IMR-90 (cell line): ENCODE results near the gene LRRC3B. TPM values are rescaled to one million over a fixed set of nuclear protein-coding genes. Genes with fewer than 3 reads are reported as not detected.

Experiments used
- ATAC-seq: fragments of 200-7000 bp; cut with Tn5 transposase; 2 replicates; pipeline ENCODE4 v1.9.1; 2020; ENCODE audit warnings: low read depth, mild to moderate bottlenecking, moderate library complexity
- BruUV-seq: library from RNA; stranded (reverse); fragments of 400-500 nt; replicated peaks from 2 replicates; lab custom pipeline; 2021; lab: Mats Ljungman, UMichigan
- CTCF ChIA-PET: fragments of 300-600 bp; formaldehyde crosslinking; extraction: SDS; loops from one replicate; lab custom pipeline; 2021; ENCODE audit warnings: antibody characterized with exemption; lab: Yijun Ruan, JAX
- POLR2A ChIA-PET: fragments of 300-600 bp; sonication (Branson Sonifier 250); formaldehyde crosslinking; loops from one replicate; lab custom pipeline; 2022; ENCODE audit warnings: antibody characterized with exemption; ENCODE audit not compliant: unreplicated experiment; lab: Charles Lee
- DNase-seq: peaks from one replicate; pipeline ENCODE4 v3.0.0; 2013
- H2AFZ ChIP-seq: replicated peaks from 2 replicates; pipeline ENCODE3; 2013; ENCODE audit warnings: low read length, mild to moderate bottlenecking; ENCODE audit not compliant: poor library complexity
- H2AK5ac ChIP-seq: 2 replicates; pipeline ENCODE4 v1.6.1; 2013; ENCODE audit warnings: low read depth, low read length, inconsistent platforms
- H2AK9ac ChIP-seq: replicated peaks from 2 replicates; pipeline ENCODE3; 2013; ENCODE audit warnings: mild to moderate bottlenecking, low read depth, low read length, moderate library complexity; ENCODE audit not compliant: poor library complexity
- H2BK120ac ChIP-seq: 2 replicates; pipeline ENCODE4 v1.6.1; 2013; ENCODE audit warnings: low read depth, low read length, inconsistent platforms
- H2BK15ac ChIP-seq: 3 replicates; pipeline ENCODE4 v1.6.1; 2013; ENCODE audit warnings: low read depth, low read length, inconsistent platforms
- H2BK20ac ChIP-seq: 2 replicates; pipeline ENCODE4 v1.6.1; 2013; ENCODE audit warnings: low read depth, mild to moderate bottlenecking, inconsistent platforms, low read length, moderate library complexity
- H2BK5ac ChIP-seq: 2 replicates; pipeline ENCODE4 v1.6.1; 2013; ENCODE audit warnings: mild to moderate bottlenecking, low read depth, low read length, inconsistent platforms; ENCODE audit not compliant: poor library complexity, severe bottlenecking
- H3K14ac ChIP-seq: replicated peaks from 2 replicates; pipeline ENCODE4 v1.6.1; 2013; ENCODE audit warnings: low read depth, low read length, inconsistent platforms
- H3K18ac ChIP-seq: 2 replicates; pipeline ENCODE4 v1.6.1; 2013; ENCODE audit warnings: low read depth, low read length, control low read depth
- H3K23ac ChIP-seq: 2 replicates; pipeline ENCODE4 v1.6.1; 2013; ENCODE audit warnings: low read depth, low read length, inconsistent platforms
- H3K27ac ChIP-seq: 2 replicates; pipeline ENCODE4 v1.5.1; 2013; ENCODE audit warnings: mild to moderate bottlenecking, control low read depth, low read length; ENCODE audit not compliant: insufficient read depth
- H3K27me3 ChIP-seq: 2 replicates; pipeline ENCODE4 v1.6.1; 2013; ENCODE audit warnings: low read length; ENCODE audit not compliant: control insufficient read depth, insufficient read depth
- H3K36me3 ChIP-seq: 2 replicates; pipeline ENCODE4 v1.6.1; 2013; ENCODE audit warnings: low read length, mixed read lengths; ENCODE audit not compliant: control insufficient read depth, insufficient read depth
- H3K4ac ChIP-seq: 2 replicates; pipeline ENCODE4 v1.6.1; 2013; ENCODE audit warnings: low read depth, low read length, inconsistent platforms
- H3K4me1 ChIP-seq: 2 replicates; pipeline ENCODE4 v1.6.1; 2013; ENCODE audit warnings: low read length, mixed read lengths; ENCODE audit not compliant: control insufficient read depth, insufficient read depth
- H3K4me2 ChIP-seq: 2 replicates; pipeline ENCODE4 v1.6.1; 2013; ENCODE audit warnings: low read depth, mild to moderate bottlenecking, control low read depth, low read length, moderate library complexity
- H3K4me3 ChIP-seq: 2 replicates; pipeline ENCODE4 v1.5.1; 2013; ENCODE audit warnings: low read depth, mild to moderate bottlenecking, control low read depth, low read length, moderate library complexity; ENCODE audit not compliant: insufficient read depth
- H3K56ac ChIP-seq: 2 replicates; pipeline ENCODE4 v1.6.1; 2013; ENCODE audit warnings: low read length, inconsistent platforms; ENCODE audit not compliant: insufficient read depth; ENCODE audit errors: extremely low read depth
- H3K79me1 ChIP-seq, 2 experiments: 2 replicates each; pipeline ENCODE4 v1.6.1; 2013; ENCODE audit warnings: low read length in 2 of 2, inconsistent platforms in 1 of 2, low read depth in 1 of 2
- H3K9ac ChIP-seq: 2 replicates; pipeline ENCODE4 v1.6.1; 2013; ENCODE audit warnings: low read depth, low read length, control low read depth
- H3K9me1 ChIP-seq: 2 replicates; pipeline ENCODE4 v1.6.1; 2013; ENCODE audit warnings: low read length, inconsistent platforms; ENCODE audit not compliant: insufficient read depth
- H3K9me3 ChIP-seq: 2 replicates; pipeline ENCODE4 v1.6.1; 2013; ENCODE audit warnings: low read length; ENCODE audit not compliant: control insufficient read depth, insufficient read depth
- H4K20me1 ChIP-seq: 2 replicates; pipeline ENCODE4 v1.6.1; 2013; ENCODE audit warnings: low read length, inconsistent platforms; ENCODE audit not compliant: insufficient read depth
- H4K5ac ChIP-seq: 2 replicates; pipeline ENCODE4 v1.6.1; 2013; ENCODE audit warnings: mild to moderate bottlenecking, low read depth, low read length, control low read depth
- H4K8ac ChIP-seq, 2 experiments: 2 replicates each; pipeline ENCODE4 v1.6.1; 2013; ENCODE audit warnings: low read depth in 2 of 2, low read length in 2 of 2, control low read depth in 1 of 2, inconsistent platforms in 1 of 2
- H4K91ac ChIP-seq: 2 replicates; pipeline ENCODE4 v1.6.1; 2013; ENCODE audit warnings: low read depth, low read length, inconsistent platforms; ENCODE audit not compliant: insufficient read depth
- BHLHE40 ChIP-seq: fragments of 150-350 bp; IDR thresholded peaks from 2 replicates; pipeline ENCODE4 v1.6.1; 2016; ENCODE audit warnings: mild to moderate bottlenecking, low read depth, low read length
- CHD1 ChIP-seq: IDR thresholded peaks from 2 replicates; pipeline ENCODE4 v1.6.1; 2012; ENCODE audit warnings: low read depth, low read length, improper control_type of control experiment
- CTCF ChIP-seq: conservative IDR thresholded peaks from 2 replicates; pipeline ENCODE4 v1.5.1; 2012; ENCODE audit warnings: mild to moderate bottlenecking, low read depth, low read length, improper control_type of control experiment
- ELK1 ChIP-seq: fragments of 150-350 bp; IDR thresholded peaks from 2 replicates; pipeline ENCODE4 v1.6.1; 2016; ENCODE audit warnings: low read depth, mild to moderate bottlenecking, low read length, moderate library complexity, borderline replicate concordance
- MAFK ChIP-seq: IDR thresholded peaks from 2 replicates; pipeline ENCODE4 v1.6.1; 2012; ENCODE audit warnings: low read depth, low read length, improper control_type of control experiment
- MAZ ChIP-seq: IDR thresholded peaks from 2 replicates; pipeline ENCODE4 v1.6.1; 2012; ENCODE audit warnings: low read depth, mild to moderate bottlenecking, low read length, improper control_type of control experiment, moderate library complexity, borderline replicate concordance
- MXI1 ChIP-seq: IDR thresholded peaks from 2 replicates; pipeline ENCODE4 v1.6.1; 2012; ENCODE audit warnings: low read depth, mild to moderate bottlenecking, low read length, moderate library complexity, borderline replicate concordance
- POLR2A ChIP-seq: IDR thresholded peaks from 2 replicates; pipeline ENCODE4 v1.6.1; 2012; ENCODE audit warnings: mild to moderate bottlenecking, low read depth, low read length
- RAD21 ChIP-seq: IDR thresholded peaks from 2 replicates; pipeline ENCODE4 v1.6.1; 2012; ENCODE audit warnings: low read length, improper control_type of control experiment
- RCOR1 ChIP-seq: IDR thresholded peaks from 2 replicates; pipeline ENCODE4 v1.6.1; 2012; ENCODE audit warnings: mild to moderate bottlenecking, low read length, improper control_type of control experiment; ENCODE audit not compliant: insufficient replicate concordance
- RFX5 ChIP-seq: IDR thresholded peaks from 2 replicates; pipeline ENCODE4 v1.8.0; 2012; ENCODE audit warnings: low read depth, mild to moderate bottlenecking, low read length, moderate library complexity
- USF2 ChIP-seq: fragments of 150-350 bp; IDR thresholded peaks from 2 replicates; pipeline ENCODE4 v1.6.1; 2017; ENCODE audit warnings: mild to moderate bottlenecking, antibody characterized with exemption, low read length, low read depth
- WGBS, 2 experiments: methylation state at CpG; one replicate each; pipeline versions ENCODE4 v1.1.5 to v1.1.7; 2013; ENCODE audit warnings: missing lambda C conversion rate in 2 of 2; ENCODE audit not compliant: insufficient read length in 1 of 2; ENCODE audit errors: extremely low coverage in 2 of 2; 5-methylcytosine and 5-hydroxymethylcytosine counted together
- dilution Hi-C: fragments of 300-500 bp; cut with HindIII; formaldehyde crosslinking; loops from one replicate; pipeline ENCODE4 v1.14.3; 2018; ENCODE audit warnings: low sequenced_read_pairs; ENCODE audit not compliant: unreplicated experiment
- in situ Hi-C: fragments of 300-500 bp; cut with MboI; formaldehyde crosslinking; loops from 3 replicates; pipeline ENCODE4 v1.14.3; 2019; ENCODE audit warnings: low sequenced_read_pairs, inconsistent platforms, mixed read lengths
- intact Hi-C: fragments of 100-400 bp; cut with micrococcal nuclease; formaldehyde crosslinking; loops from 2 replicates; pipeline ENCODE4 v1.10.0; 2022
- polyA plus RNA-seq, 3 experiments: library from polyadenylated mRNA; depleted of rRNA; stranded (reverse); fragments of >200 nt; gene quantifications; 2 replicates each; pipeline ENCODE4 v1.2.3, GENCODE V29; 2012; ENCODE audit warnings: low replicate concordance in 1 of 3
- total RNA-seq: library from RNA; depleted of rRNA; stranded (reverse); fragments of >200 nt; gene quantifications from 2 replicates; pipeline ENCODE4 v1.2.3, GENCODE V29; 2012

Gene LRRC3B
- total and polyA plus RNA-seq, 2 of the 4 experiments (the other 2 are of a cell fraction): not detected

- H3K27ac ChIP-seq: no peak overlapping the region
- no peak overlapping the region for H2BK15ac ChIP-seq
- no peak overlapping the region for H3K4me2 ChIP-seq
- H3K4ac ChIP-seq: no peak overlapping the region
- DNase-seq: no peak
- H4K20me1 ChIP-seq: no peaks in the 10 kb centered on the region
- H2BK120ac ChIP-seq: no peak overlapping the region
- no peak overlapping the region for H2BK5ac ChIP-seq
- no peak for ATAC-seq
- no peak overlapping the region for H3K56ac ChIP-seq
- ChIA-PET POLR2A (no interaction called here), CTCF (no interaction called here)
- no peaks in the 10 kb centered on the region for H3K36me3 ChIP-seq
- no TSS peak for BruUV-seq
- H2AFZ ChIP-seq: no peak overlapping the region
- H3K9me3 ChIP-seq: no peaks in the 10 kb centered on the region; the same call in 1 of the 2 replicates
- no CpG with 5 or more reads among the region's 8 CpGs for WGBS, 2 experiments
- no peak overlapping the region for H4K91ac ChIP-seq
- TF ChIP-seq RAD21 (no peak), ELK1 (no peak), RFX5 (no peak), BHLHE40 (no peak), MXI1 (no peak), CTCF (no peak), MAZ (no peak), MAFK (no peak), RCOR1 (no peak), CHD1 (no peak), POLR2A (no peak), USF2 (no peak)
- H3K9me1 ChIP-seq: no peaks in the 10 kb centered on the region
- no peak overlapping the region for H3K18ac ChIP-seq
- no peaks in the 10 kb centered on the region for H3K79me1 ChIP-seq
- intact Hi-C loops: no loop called here
- no peak overlapping the region for H3K14ac ChIP-seq
- no peaks in the 10 kb centered on the region for H3K27me3 ChIP-seq
- no peak overlapping the region for H3K23ac ChIP-seq
- H3K4me3 ChIP-seq: no peak overlapping the region
- H2AK9ac ChIP-seq: no peak overlapping the region
- H3K9ac ChIP-seq: no peak overlapping the region
- dilution Hi-C loops: no loop called here
- no peak overlapping the region for H4K8ac ChIP-seq
- no peak overlapping the region for H2BK20ac ChIP-seq
- in situ Hi-C loops: no loop called here
- no peak overlapping the region for H4K5ac ChIP-seq
- no peak overlapping the region for H2AK5ac ChIP-seq
- H3K4me1 ChIP-seq: no peaks in the 10 kb centered on the region
Observed at GRCh38 chr3:26614006-26614685, 8.4 kb upstream of the LRRC3B start.
